Measurements from ENCODE around the gene WDR18. TPM values are rescaled to one million over a fixed set of nuclear protein-coding genes. Genes with fewer than 3 reads are reported as not detected.

The WDR18 gene
- total and polyA plus RNA-seq, 2 donors (not counting 1 experiment from before 2014, with no cell fraction given), result 10.0 to 42.3 TPM

- peaks cover 36% of the 10 kb centered on the region for H3K79me2 ChIP-seq (ENCODE audit: control insufficient read depth, insufficient read depth, low read length)
Measured at GRCh38 chr19:947707-948539, 36.2 kb upstream of the WDR18 start.

GRCh38 chr19:948842-949496 lies 35.2 kb upstream of the WDR18 start:
- Histone ChIP-seq H3K4me3 (replicated peaks in 1 of 4; ENCODE audit: control extremely low read depth in 1 of 4, insufficient read depth in 1 of 4, low read depth in 3 of 4, low read length in 4 of 4) (no peak overlapping the region), H4K20me1 (ENCODE audit: control insufficient read depth, extremely low read depth, insufficient read depth, low read length) (no peaks in the 10 kb centered on the region), H3K36me3 (ENCODE audit: control insufficient read depth, insufficient read depth, low read length) (peaks cover 7% of the 10 kb centered on the region), H3K4me2 (ENCODE audit: extremely low read depth, insufficient read depth, low read length) (no peak overlapping the region), H3K9ac (ENCODE audit: insufficient read depth, low read length) (no peak overlapping the region), H3K4me1 (ENCODE audit: control insufficient read depth, extremely low read depth, insufficient read depth, low read length) (peaks cover 6% of the 10 kb centered on the region), H3K9me3 (ENCODE audit: control insufficient read depth, insufficient read depth, low read depth, low read length) (no peaks in the 10 kb centered on the region), H3K27ac (ENCODE audit: insufficient read depth, low read length) (no peak overlapping the region), H3K27me3 (ENCODE audit: control insufficient read depth, insufficient read depth, low read length) (no peaks in the 10 kb centered on the region), H3K79me2 (ENCODE audit: control insufficient read depth, insufficient read depth, low read length) (peaks cover 33% of the 10 kb centered on the region), H2AFZ (ENCODE audit: low read length) (no peak overlapping the region)
- no peak for DNase-seq (ENCODE audit: low read depth in 2 of 2)
- TF ChIP-seq EZH2 (IDR thresholded peaks at IDR 0.05; ENCODE audit: low read length, missing control alignments) (no peak), CTCF (conservative IDR thresholded peaks at IDR 0.05 in 1 of 2, IDR thresholded peaks at IDR 0.05 in 1 of 2; ENCODE audit: low read depth in 1 of 2, low read length in 2 of 2) (no peak)

More at GRCh38 chr19:947707-948539, 36.2 kb upstream of the WDR18 start:
- no peaks in the 10 kb centered on the region for H3K9me3 ChIP-seq (ENCODE audit: control insufficient read depth, insufficient read depth, low read depth, low read length)
- no peak overlapping the region for H3K9ac ChIP-seq (ENCODE audit: insufficient read depth, low read length)
- TF ChIP-seq CTCF (conservative IDR thresholded peaks at IDR 0.05 in 1 of 2, IDR thresholded peaks at IDR 0.05 in 1 of 2; ENCODE audit: low read depth in 1 of 2, low read length in 2 of 2), result no peak
- TF ChIP-seq EZH2 (IDR thresholded peaks at IDR 0.05; ENCODE audit: low read length, missing control alignments), result no peak
- peaks cover 5% of the 10 kb centered on the region for H3K4me1 ChIP-seq (ENCODE audit: control insufficient read depth, extremely low read depth, insufficient read depth, low read length)
- H3K4me2 ChIP-seq (ENCODE audit: extremely low read depth, insufficient read depth, low read length), result no peak overlapping the region
- peaks cover 7% of the 10 kb centered on the region for H3K36me3 ChIP-seq (ENCODE audit: control insufficient read depth, insufficient read depth, low read length)
- H3K27ac ChIP-seq (ENCODE audit: insufficient read depth, low read length), result no peak overlapping the region
- DNase-seq (ENCODE audit: low read depth in 2 of 2), result no peak
- no peaks in the 10 kb centered on the region for H4K20me1 ChIP-seq (ENCODE audit: control insufficient read depth, extremely low read depth, insufficient read depth, low read length)
- no peak overlapping the region for H3K4me3 ChIP-seq (replicated peaks in 1 of 4; ENCODE audit: control extremely low read depth in 1 of 4, insufficient read depth in 1 of 4, low read depth in 3 of 4, low read length in 4 of 4)
- H3K27me3 ChIP-seq (ENCODE audit: control insufficient read depth, insufficient read depth, low read length), result no peaks in the 10 kb centered on the region
- no peak overlapping the region for H2AFZ ChIP-seq (ENCODE audit: low read length)

GRCh38 chr19:950352-951066 lies 33.6 kb upstream of the WDR18 start:
- H3K79me2 ChIP-seq (ENCODE audit: control insufficient read depth, insufficient read depth, low read length), result peaks cover 24% of the 10 kb centered on the region
- no peak overlapping the region for H3K4me3 ChIP-seq (replicated peaks in 1 of 4; ENCODE audit: control extremely low read depth in 1 of 4, insufficient read depth in 1 of 4, low read depth in 3 of 4, low read length in 4 of 4)
- H3K4me1 ChIP-seq (ENCODE audit: control insufficient read depth, extremely low read depth, insufficient read depth, low read length), result peaks cover 6% of the 10 kb centered on the region
- TF ChIP-seq CTCF (conservative IDR thresholded peaks at IDR 0.05 in 1 of 2, IDR thresholded peaks at IDR 0.05 in 1 of 2; ENCODE audit: low read depth in 1 of 2, low read length in 2 of 2), result no peak
- TF ChIP-seq EZH2 (IDR thresholded peaks at IDR 0.05; ENCODE audit: low read length, missing control alignments), result no peak
- H3K9me3 ChIP-seq (ENCODE audit: control insufficient read depth, insufficient read depth, low read depth, low read length), result no peaks in the 10 kb centered on the region
- no peaks in the 10 kb centered on the region for H4K20me1 ChIP-seq (ENCODE audit: control insufficient read depth, extremely low read depth, insufficient read depth, low read length)
- DNase-seq (ENCODE audit: low read depth in 2 of 2), result no peak
- H2AFZ ChIP-seq (ENCODE audit: low read length), result no peak overlapping the region
- H3K9ac ChIP-seq (ENCODE audit: insufficient read depth, low read length), result no peak overlapping the region
- no peak overlapping the region for H3K27ac ChIP-seq (ENCODE audit: insufficient read depth, low read length)
- H3K4me2 ChIP-seq (ENCODE audit: extremely low read depth, insufficient read depth, low read length), result no peak overlapping the region
- H3K36me3 ChIP-seq (ENCODE audit: control insufficient read depth, insufficient read depth, low read length), result peaks cover 7% of the 10 kb centered on the region
- H3K27me3 ChIP-seq (ENCODE audit: control insufficient read depth, insufficient read depth, low read length), result no peaks in the 10 kb centered on the region

All from fibroblast of lung (primary cell).